SKM-1 (cell line): ENCODE results near the gene FAM222A.
"Not testable (repeated sequence)": the region's sequence is repeated elsewhere in the genome, so short reads cannot be mapped to it uniquely, and the experiment has no call there.

Experiments
- DNase-seq: peaks from one replicate; lab custom pipeline; 2025; ENCODE audit not compliant: unreplicated experiment; lab: John Stamatoyannopoulos, UW

FAM222A gene

GRCh38 chr12:109693653-109694600 is 19.7 kb upstream of the FAM222A start:
- no peak for DNase-seq

- not testable (repeated sequence) for DNase-seq
Observed at GRCh38 chr12:109694629-109695028, 19.0 kb upstream of the FAM222A start.

GRCh38 chr12:109695416-109695815 is 18.2 kb upstream of the FAM222A start:
- no peak for DNase-seq

GRCh38 chr12:109695961-109696461 is 17.6 kb upstream of the FAM222A start:
- DNase-seq = no peak

- no peak for DNase-seq
Observed at GRCh38 chr12:109696485-109697269, 16.9 kb upstream of the FAM222A start.

- DNase-seq = no peak
Observed at GRCh38 chr12:109697270-109697553, 16.4 kb upstream of the FAM222A start.

- DNase-seq = no peak
Observed at GRCh38 chr12:109697877-109698468, 15.7 kb upstream of the FAM222A start.

GRCh38 chr12:109698820-109699219 is 14.8 kb upstream of the FAM222A start:
- no peak for DNase-seq

GRCh38 chr12:109701064-109701463 is 12.6 kb upstream of the FAM222A start:
- no peak for DNase-seq

- DNase-seq = no peak
Observed at GRCh38 chr12:109702111-109702841, 11.3 kb upstream of the FAM222A start.

- DNase-seq = no peak
Observed at GRCh38 chr12:109703684-109704083, 9.9 kb upstream of the FAM222A start.

GRCh38 chr12:109704371-109705098 is 9.1 kb upstream of the FAM222A start:
- no peak for DNase-seq

GRCh38 chr12:109705291-109705690 is 8.3 kb upstream of the FAM222A start:
- no peak for DNase-seq

GRCh38 chr12:109706398-109706746 is 7.3 kb upstream of the FAM222A start:
- no peak for DNase-seq

GRCh38 chr12:109706747-109707469 is 6.7 kb upstream of the FAM222A start:
- no peak for DNase-seq

GRCh38 chr12:109707470-109707821 is 6.2 kb upstream of the FAM222A start:
- DNase-seq = no peak

- no peak for DNase-seq
Observed at GRCh38 chr12:109708939-109709338, 4.7 kb upstream of the FAM222A start.

GRCh38 chr12:109709401-109709991 is 4.1 kb upstream of the FAM222A start:
- DNase-seq = no peak

- no peak for DNase-seq
Observed at GRCh38 chr12:109710205-109710746, 3.3 kb upstream of the FAM222A start.
